Uterus (tissue), 2 donors: ENCODE measurements around the gene FRMPD4.

Experiments
- POLR2A ChIP-seq, 2 donors: fragments of 450-650 bp; IDR thresholded peaks; one replicate each; pipeline ENCODE4 v1.6.1; 2016; ENCODE audit warnings: antibody characterized with exemption in 2 of 2, mild to moderate bottlenecking in 1 of 2, moderate library complexity in 1 of 2
- TF ChIP-seq, protein P1 (sequence below), 4 experiments: fragments of 200-600 bp in 2 of 4; fragments of 450-650 bp in 2 of 4; sonication (generic) in 2 of 4; IDR thresholded peaks; one replicate each; pipeline ENCODE4 v1.5.1; 2016 to 2019; ENCODE audit warnings: antibody characterized with exemption in 4 of 4, mild to moderate bottlenecking in 2 of 4, moderate library complexity in 1 of 4

DNA sequence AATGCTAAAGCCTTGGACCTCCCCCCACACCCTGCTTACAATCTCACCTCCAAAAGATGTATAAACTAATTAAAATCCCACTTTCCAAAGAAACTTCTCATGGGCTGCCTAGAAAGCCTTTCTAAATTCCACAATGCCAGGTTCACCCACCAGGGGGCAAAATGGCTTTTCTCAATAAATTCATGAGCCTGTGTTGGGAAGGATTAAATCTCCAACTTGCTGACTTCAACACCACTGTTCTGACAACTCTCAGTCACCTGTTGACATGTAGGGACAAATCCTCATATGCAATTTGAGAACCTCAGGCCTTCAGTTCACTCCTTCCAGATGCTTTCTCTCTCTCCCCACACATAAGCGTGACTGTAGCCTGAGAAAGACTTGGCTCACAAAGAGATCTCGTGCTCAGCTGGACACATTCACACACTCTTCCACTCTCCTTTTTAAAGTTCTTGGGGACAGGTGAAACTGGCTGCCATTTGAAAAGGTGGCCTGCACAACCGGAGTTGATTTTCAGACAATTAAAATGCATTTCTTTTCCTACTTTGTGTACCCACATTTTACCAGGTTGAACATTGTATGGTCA is 564.3 kb downstream of the FRMPD4 start:
- TF ChIP-seq POLR2A (IDR thresholded peaks at IDR 0.05): no peak
- TF ChIP-seq, protein P1, sequence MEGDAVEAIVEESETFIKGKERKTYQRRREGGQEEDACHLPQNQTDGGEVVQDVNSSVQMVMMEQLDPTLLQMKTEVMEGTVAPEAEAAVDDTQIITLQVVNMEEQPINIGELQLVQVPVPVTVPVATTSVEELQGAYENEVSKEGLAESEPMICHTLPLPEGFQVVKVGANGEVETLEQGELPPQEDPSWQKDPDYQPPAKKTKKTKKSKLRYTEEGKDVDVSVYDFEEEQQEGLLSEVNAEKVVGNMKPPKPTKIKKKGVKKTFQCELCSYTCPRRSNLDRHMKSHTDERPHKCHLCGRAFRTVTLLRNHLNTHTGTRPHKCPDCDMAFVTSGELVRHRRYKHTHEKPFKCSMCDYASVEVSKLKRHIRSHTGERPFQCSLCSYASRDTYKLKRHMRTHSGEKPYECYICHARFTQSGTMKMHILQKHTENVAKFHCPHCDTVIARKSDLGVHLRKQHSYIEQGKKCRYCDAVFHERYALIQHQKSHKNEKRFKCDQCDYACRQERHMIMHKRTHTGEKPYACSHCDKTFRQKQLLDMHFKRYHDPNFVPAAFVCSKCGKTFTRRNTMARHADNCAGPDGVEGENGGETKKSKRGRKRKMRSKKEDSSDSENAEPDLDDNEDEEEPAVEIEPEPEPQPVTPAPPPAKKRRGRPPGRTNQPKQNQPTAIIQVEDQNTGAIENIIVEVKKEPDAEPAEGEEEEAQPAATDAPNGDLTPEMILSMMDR (IDR thresholded peaks at IDR 0.05): no peak
